HG03575 (cell line): ENCODE results near the gene PDLIM7.

Source experiments
- ATAC-seq: cut with Tn5 transposase; IDR thresholded peaks from one replicate; pipeline ENCODE4 v1.9.1; 2021; ENCODE audit not compliant: unreplicated experiment, insufficient number of reproducible peaks, low FRiP score; ENCODE audit errors: extremely low read depth

PDLIM7 gene

GRCh38 chr5:177467436-177467835 lies 30.0 kb downstream of the PDLIM7 start:
- ATAC-seq, result no peak

- ATAC-seq, result no peak
Observed at GRCh38 chr5:177466861-177467260, 30.5 kb downstream of the PDLIM7 start.

GRCh38 chr5:177465044-177465443 lies 32.4 kb downstream of the PDLIM7 start:
- no peak for ATAC-seq

GRCh38 chr5:177462021-177462670 lies 35.3 kb downstream of the PDLIM7 start:
- ATAC-seq, result no peak

- no peak for ATAC-seq
Observed at GRCh38 chr5:177459819-177460628, 37.4 kb downstream of the PDLIM7 start.

- ATAC-seq, result no peak
Observed at GRCh38 chr5:177459357-177459756, 38.0 kb downstream of the PDLIM7 start.

- ATAC-seq, result no peak
Observed at GRCh38 chr5:177458912-177459350, 38.5 kb downstream of the PDLIM7 start.

GRCh38 chr5:177457852-177458681 lies 39.3 kb downstream of the PDLIM7 start:
- ATAC-seq, result no peak

GRCh38 chr5:177456976-177457851 lies 40.2 kb downstream of the PDLIM7 start:
- ATAC-seq, result no peak

GRCh38 chr5:177456591-177456964 lies 40.8 kb downstream of the PDLIM7 start:
- ATAC-seq, result no peak

- ATAC-seq, result no peak
Observed at GRCh38 chr5:177455661-177456590, 41.5 kb downstream of the PDLIM7 start.

- no peak for ATAC-seq
Observed at GRCh38 chr5:177455036-177455660, 42.3 kb downstream of the PDLIM7 start.

- ATAC-seq, result no peak
Observed at GRCh38 chr5:177454397-177455035, 42.9 kb downstream of the PDLIM7 start.

GRCh38 chr5:177453852-177454396 lies 43.5 kb downstream of the PDLIM7 start:
- no peak for ATAC-seq

GRCh38 chr5:177452688-177453638 lies 44.4 kb downstream of the PDLIM7 start:
- no peak for ATAC-seq
